Dendritic cell treated with granulocyte-macrophage colony-stimulating factor and Interleukin-4, amounts not matched to agents 40 ng/mL and 50 ng/mL, for 4 days (primary cell): ENCODE measurements around the gene TMX2.

Experiments
- H3K27ac Mint-ChIP-seq: one replicate; pipeline ENCODE4 v1.8.0; 2022; ENCODE audit warnings: mild to moderate bottlenecking, mixed read lengths
- H3K27me3 Mint-ChIP-seq: one replicate; pipeline ENCODE4 v1.8.0; 2022; ENCODE audit warnings: mild to moderate bottlenecking, mixed read lengths
- H3K36me3 Mint-ChIP-seq: one replicate; pipeline ENCODE4 v1.8.0; 2022; ENCODE audit warnings: low read depth, mixed read lengths
- H3K4me1 Mint-ChIP-seq: one replicate; pipeline ENCODE4 v1.8.0; 2022; ENCODE audit warnings: low read depth, mixed read lengths
- H3K4me3 Mint-ChIP-seq: one replicate; pipeline ENCODE4 v1.8.0; 2022; ENCODE audit warnings: mild to moderate bottlenecking, moderate library complexity, mixed read lengths
- H3K9me3 Mint-ChIP-seq: one replicate; pipeline ENCODE4 v1.8.0; 2022; ENCODE audit warnings: mixed read lengths
- intact Hi-C: fragments of 100-400 bp; cut with micrococcal nuclease; formaldehyde crosslinking; loops from one replicate; pipeline ENCODE4 v1.15.0; 2022

Gene TMX2

DNA sequence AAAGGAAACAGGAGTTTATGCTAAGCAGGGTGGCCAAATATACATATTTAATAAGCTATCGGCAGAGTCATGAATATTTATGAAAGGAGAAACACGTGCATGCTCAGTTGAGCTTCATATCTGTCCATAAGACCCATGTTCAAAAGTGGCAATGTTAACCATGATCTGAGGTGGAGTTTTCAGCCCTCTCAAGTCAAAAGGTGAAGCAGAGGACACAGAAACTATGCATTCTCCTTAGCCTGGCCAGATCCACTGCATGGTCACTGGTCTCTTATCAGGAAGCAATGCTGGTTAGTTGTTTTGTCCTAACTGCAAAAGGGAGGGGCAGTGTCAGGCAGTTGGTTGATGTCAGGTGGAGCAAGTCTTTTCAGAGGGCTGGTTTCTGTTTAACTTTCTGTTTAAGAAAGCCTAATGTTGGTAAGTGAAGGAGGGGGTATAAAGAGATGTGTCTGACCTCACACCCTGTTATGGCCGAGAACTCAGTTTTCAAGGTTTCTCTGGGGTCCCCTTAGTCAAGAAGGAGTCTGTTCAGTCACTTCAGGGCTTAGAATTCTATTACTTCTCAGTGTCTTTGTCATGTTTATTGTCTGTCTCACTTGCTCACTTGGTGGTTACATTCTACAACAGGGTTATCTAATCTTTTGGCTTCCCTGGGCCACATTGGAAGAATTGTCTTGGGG is 23.4 kb downstream of the TMX2 start:
- no peaks in the 10 kb centered on the region for H3K27me3 Mint-ChIP-seq
- H3K9me3 Mint-ChIP-seq, result no peaks in the 10 kb centered on the region
- H3K36me3 Mint-ChIP-seq, result peaks cover 80% of the 10 kb centered on the region
- no peak overlapping the region for H3K27ac Mint-ChIP-seq
- intact Hi-C loops, result loop anchor here (2.0 kb wide), 1 partner anchor 21 kb away; no protein-coding TSS in a partner anchor
- H3K4me1 Mint-ChIP-seq, result peaks cover 17% of the 10 kb centered on the region
- no peak overlapping the region for H3K4me3 Mint-ChIP-seq

DNA sequence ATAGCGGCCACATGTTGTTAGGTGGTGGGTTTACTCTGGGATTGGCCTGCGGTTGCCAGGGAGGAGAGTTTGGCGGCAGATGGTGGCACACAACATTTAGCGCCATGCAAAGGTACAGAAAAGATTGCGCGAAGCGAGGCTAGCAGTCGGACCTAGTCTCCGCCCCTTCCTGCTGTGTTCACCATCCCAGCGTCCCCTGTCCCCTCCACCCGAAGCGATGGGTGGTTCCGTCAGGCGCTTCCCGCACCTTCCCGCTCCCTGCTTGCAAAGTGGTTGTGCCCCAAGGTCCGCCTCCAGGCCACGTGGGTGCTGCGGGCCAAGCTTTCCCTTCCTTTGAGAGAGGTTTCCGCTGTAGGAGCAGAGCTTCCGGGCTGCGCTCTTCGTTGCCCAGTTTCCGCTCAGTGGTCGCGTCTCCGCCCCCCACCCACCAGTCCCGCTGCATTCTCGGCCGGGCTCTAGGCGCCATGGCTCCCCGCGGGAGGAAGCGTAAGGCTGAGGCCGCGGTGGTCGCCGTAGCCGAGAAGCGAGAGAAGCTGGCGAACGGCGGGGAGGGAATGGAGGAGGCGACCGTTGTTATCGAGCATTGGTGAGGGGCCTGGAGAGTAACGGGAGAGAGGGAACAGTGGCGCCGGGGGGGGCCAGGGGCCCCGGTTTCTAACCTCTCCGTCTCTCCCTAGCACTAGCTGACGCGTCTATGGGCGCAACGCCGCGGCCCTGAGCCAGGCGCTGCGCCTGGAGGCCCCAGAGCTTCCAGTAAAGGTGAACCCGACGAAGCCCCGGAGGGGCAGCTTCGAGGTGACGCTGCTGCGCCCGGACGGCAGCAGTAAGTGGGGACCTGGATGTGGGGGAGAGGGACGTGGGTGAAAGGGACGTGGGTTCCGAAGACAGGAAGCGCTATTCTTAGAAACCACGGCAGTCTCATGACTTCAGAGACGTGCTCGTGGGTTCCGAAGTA is 29.0 kb downstream of the TMX2 start, which contains the start of gene SELENOH:
TSS of gene SELENOH (plus strand) at position 360 of the 955 bp plus-strand sequence. CDS start at position 465, 105 bp downstream.
- intact Hi-C loops, result loop anchor here (1.0 kb wide), 2 partner anchors 29 to 84 kb away; partner anchors contain the start of genes CLP1, MED19 and TMX2
- Mint-ChIP-seq H3K4me3 (peak within 1 kb of the TSS; percentile 89), H3K4me1 (peaks cover 19% of the 10 kb centered on the region), H3K27ac (peak within 1 kb of the TSS; percentile 99), H3K27me3 (no peaks in the 10 kb centered on the region), H3K36me3 (peaks cover 92% of the 10 kb centered on the region), H3K9me3 (no peaks in the 10 kb centered on the region)

DNA sequence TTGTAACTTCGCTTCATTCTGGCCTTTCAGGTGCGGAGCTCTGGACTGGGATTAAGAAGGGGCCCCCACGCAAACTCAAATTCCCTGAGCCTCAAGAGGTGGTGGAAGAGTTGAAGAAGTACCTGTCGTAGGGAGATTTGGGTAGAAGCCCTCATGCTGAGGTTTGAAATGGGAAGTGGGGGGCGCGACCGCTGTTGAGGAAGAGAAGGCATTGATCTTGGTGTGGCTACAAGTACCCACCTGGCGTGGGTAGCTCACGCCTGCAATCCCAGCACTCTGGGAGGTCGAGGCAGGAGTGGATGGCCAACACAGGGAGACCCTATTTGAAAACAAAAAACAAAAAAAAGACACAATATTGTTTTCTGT is 29.7 kb downstream of the TMX2 start:
- Mint-ChIP-seq H3K36me3 (peaks cover 93% of the 10 kb centered on the region), H3K4me3 (peak overlapping the region; percentile 89), H3K9me3 (no peaks in the 10 kb centered on the region), H3K27me3 (no peaks in the 10 kb centered on the region), H3K27ac (peak overlapping the region; percentile 99), H3K4me1 (peaks cover 19% of the 10 kb centered on the region)
- intact Hi-C loops, result no loop called here

DNA sequence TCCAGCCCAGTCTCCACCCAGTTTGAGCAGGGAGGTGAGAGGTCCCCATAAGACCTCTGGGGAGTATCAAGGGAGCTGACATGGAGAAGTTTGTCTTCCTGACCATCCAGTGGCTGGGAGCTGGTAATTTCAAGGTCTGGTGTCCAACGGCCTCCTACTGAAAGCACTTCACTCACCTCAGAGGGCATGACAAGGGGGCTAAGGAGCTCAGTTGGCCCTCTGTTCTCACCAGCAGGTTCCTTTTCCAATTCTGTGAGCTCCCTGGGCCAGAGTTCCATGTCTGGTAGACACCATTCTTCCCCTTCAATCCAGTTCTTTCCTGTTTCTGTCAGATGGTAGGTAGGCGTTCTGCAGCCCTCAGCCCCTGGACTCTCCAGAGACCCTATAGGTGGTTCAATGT is 32.0 kb downstream of the TMX2 start:
- intact Hi-C loops, result no loop called here
- H3K27me3 Mint-ChIP-seq, result no peaks in the 10 kb centered on the region
- H3K4me3 Mint-ChIP-seq, result no peak overlapping the region
- H3K9me3 Mint-ChIP-seq, result no peaks in the 10 kb centered on the region
- H3K27ac Mint-ChIP-seq, result no peak overlapping the region
- H3K4me1 Mint-ChIP-seq, result peaks cover 19% of the 10 kb centered on the region
- H3K36me3 Mint-ChIP-seq, result peaks cover 77% of the 10 kb centered on the region

DNA sequence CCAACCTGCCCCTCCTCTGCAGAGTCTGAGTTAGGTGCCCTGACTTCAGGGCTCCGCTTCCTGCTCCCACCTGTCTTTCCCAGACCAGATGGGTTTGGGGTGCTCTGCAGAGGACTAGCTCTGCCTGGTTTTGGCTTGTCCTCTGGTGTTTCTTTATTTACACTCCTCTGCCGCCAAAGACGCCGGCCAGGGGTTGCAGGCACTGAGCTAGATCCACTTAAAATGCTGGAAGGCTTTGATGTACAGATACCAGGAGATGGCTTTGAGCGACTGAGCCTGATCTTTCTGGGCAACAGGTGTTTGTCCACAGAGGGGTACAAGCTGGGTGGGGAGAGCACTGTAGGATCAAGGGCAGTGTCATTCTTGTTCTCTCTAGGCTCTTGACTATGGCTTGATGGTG is 32.8 kb downstream of the TMX2 start:
- H3K9me3 Mint-ChIP-seq, result no peaks in the 10 kb centered on the region
- H3K4me3 Mint-ChIP-seq, result no peak overlapping the region
- H3K27ac Mint-ChIP-seq, result no peak overlapping the region
- no peaks in the 10 kb centered on the region for H3K27me3 Mint-ChIP-seq
- peaks cover 69% of the 10 kb centered on the region for H3K36me3 Mint-ChIP-seq
- H3K4me1 Mint-ChIP-seq, result peaks cover 14% of the 10 kb centered on the region
- intact Hi-C loops, result no loop called here

DNA sequence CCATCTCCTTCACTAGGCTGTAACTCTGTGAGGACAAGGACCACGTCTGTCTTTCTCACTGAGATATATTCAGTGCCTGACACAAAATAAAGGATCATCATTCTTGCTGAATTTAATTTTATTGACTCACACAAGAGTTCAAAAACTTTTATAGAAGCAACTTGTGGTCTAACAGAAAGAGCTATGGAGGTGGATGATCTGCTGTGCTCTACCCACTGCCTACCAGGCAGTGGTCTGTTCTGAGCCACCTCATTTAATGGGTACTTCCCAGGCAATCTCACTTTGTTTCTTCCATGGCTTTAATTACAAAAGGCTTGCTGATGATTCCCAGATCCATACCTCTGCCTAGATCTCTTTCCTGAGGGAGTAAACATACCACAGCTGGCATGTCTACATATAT is 34.5 kb downstream of the TMX2 start:
- Mint-ChIP-seq H3K4me1 (peaks cover 15% of the 10 kb centered on the region), H3K27ac (no peak overlapping the region), H3K9me3 (no peaks in the 10 kb centered on the region), H3K27me3 (no peaks in the 10 kb centered on the region), H3K4me3 (no peak overlapping the region), H3K36me3 (peaks cover 58% of the 10 kb centered on the region)
- intact Hi-C loops, result no loop called here

DNA sequence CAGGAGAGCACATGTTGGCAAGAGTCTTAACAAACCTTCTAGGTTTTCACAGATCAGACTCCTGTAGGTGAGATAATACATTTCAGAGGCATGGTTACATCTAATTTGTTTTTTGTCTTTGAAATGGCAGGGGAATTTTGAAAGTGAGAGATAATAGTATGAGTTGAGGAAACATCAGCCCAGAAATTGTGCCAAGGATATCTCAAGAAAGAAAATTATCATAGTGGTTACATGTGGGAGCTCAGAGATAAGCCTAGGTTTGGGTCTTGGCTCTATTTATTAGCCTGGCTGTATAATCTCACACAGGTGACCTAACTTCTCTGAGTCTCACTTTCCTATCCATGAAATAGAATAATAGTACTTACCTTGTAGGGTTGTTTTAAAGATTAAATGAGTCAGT is 38.8 kb downstream of the TMX2 start:
- no peaks in the 10 kb centered on the region for H3K27me3 Mint-ChIP-seq
- H3K4me3 Mint-ChIP-seq, result no peak overlapping the region
- intact Hi-C loops, result loop anchor here (1.0 to 10.0 kb wide), 2 partner anchors 49 to 774 kb away; no protein-coding TSS in a partner anchor
- peaks cover 16% of the 10 kb centered on the region for H3K36me3 Mint-ChIP-seq
- no peaks in the 10 kb centered on the region for H3K9me3 Mint-ChIP-seq
- peaks cover 6% of the 10 kb centered on the region for H3K4me1 Mint-ChIP-seq
- no peak overlapping the region for H3K27ac Mint-ChIP-seq

DNA sequence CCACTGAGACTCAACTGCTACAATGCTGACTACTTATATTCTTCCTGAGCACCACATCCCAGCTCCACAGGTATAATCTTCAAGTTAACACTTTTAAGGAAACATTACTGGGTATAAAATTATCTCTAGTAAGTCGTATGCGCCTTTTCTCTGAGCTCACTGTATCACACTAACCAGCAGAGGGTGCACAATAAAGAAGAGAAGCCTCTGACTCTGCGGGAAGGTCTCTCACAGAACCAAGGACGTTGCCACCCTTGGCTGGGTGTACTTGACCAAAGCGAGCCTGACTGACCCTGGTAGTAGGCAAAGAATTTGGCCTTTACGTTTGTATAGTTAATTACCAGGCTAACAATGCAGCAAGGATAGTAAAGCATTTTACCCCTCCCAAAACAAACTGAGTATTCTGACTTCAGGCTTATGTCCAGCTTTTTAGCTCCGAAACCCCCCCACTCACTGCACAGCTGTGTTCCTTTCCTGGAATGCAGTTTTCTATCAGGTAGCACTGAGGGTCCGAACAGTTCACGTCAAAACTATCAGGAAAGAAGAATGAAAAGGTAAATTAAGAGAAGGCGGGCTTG is 39.4 kb downstream of the TMX2 start, which contains the start of gene BTBD18:
TSS of gene BTBD18 (minus strand) at position 144 of the 578 bp plus-strand sequence. CDS start 631 bp downstream, outside the sequence.
- Mint-ChIP-seq H3K4me1 (peaks cover 6% of the 10 kb centered on the region), H3K4me3 (no peak within 1 kb of the TSS), H3K27ac (no peak within 1 kb of the TSS), H3K27me3 (no peaks in the 10 kb centered on the region), H3K36me3 (peaks cover 10% of the 10 kb centered on the region), H3K9me3 (no peaks in the 10 kb centered on the region)
- intact Hi-C loops, result loop anchor here (1.0 to 10.0 kb wide), 2 partner anchors 49 to 773 kb away; no protein-coding TSS in a partner anchor

DNA sequence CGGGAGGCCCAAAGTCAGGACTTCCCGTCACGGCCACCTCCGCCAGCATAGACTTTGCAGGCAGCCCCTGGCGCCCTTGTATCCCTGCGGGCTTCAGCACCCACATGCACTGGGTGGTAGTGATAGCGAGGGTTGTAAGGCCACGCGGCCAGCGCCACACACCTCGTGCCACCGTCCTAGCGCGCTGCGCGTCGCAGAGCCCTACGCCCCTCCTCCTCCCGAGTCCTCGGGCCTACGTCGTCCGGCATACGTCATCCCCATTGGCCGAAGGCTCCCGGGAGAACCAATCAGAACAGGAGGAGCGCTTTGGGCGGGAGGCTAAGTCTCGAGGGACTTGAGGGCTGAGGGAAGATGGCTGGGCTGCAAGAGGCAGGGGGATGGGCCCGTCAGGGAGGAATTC is 40.6 kb downstream of the TMX2 start:
- Mint-ChIP-seq H3K27me3 (no peaks in the 10 kb centered on the region), H3K27ac (no peak overlapping the region), H3K36me3 (no peaks in the 10 kb centered on the region), H3K9me3 (no peaks in the 10 kb centered on the region), H3K4me1 (peaks cover 6% of the 10 kb centered on the region), H3K4me3 (no peak overlapping the region)
- intact Hi-C loops, result loop anchor here (10.0 kb wide), 1 partner anchor 772 kb away; no protein-coding TSS in a partner anchor

DNA sequence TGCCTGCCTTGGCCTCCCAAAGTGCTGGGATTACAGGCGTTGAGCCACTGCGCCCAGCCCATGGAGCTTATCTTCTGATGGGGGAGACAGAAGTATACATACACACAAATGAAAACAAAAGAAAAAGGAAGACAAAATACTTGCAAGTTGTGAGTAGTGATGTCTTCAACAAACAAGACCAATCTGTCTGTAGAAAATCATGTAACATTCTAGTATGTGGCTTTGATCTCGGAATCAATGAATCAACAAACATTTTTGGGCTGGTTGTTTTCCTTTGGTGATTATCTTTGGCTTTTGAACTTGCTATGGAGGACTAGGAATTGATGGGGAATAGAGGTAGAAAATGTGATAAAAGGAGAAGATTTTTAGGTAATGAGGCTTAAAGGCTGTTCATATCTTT is 45.8 kb downstream of the TMX2 start:
- intact Hi-C loops, result loop anchor here (10.0 kb wide), 1 partner anchor 767 kb away; no protein-coding TSS in a partner anchor
- Mint-ChIP-seq H3K4me3 (no peak overlapping the region), H3K36me3 (peaks cover 10% of the 10 kb centered on the region), H3K27ac (peak overlapping the region; percentile 6), H3K4me1 (peaks cover 1% of the 10 kb centered on the region), H3K9me3 (no peaks in the 10 kb centered on the region), H3K27me3 (no peaks in the 10 kb centered on the region)

DNA sequence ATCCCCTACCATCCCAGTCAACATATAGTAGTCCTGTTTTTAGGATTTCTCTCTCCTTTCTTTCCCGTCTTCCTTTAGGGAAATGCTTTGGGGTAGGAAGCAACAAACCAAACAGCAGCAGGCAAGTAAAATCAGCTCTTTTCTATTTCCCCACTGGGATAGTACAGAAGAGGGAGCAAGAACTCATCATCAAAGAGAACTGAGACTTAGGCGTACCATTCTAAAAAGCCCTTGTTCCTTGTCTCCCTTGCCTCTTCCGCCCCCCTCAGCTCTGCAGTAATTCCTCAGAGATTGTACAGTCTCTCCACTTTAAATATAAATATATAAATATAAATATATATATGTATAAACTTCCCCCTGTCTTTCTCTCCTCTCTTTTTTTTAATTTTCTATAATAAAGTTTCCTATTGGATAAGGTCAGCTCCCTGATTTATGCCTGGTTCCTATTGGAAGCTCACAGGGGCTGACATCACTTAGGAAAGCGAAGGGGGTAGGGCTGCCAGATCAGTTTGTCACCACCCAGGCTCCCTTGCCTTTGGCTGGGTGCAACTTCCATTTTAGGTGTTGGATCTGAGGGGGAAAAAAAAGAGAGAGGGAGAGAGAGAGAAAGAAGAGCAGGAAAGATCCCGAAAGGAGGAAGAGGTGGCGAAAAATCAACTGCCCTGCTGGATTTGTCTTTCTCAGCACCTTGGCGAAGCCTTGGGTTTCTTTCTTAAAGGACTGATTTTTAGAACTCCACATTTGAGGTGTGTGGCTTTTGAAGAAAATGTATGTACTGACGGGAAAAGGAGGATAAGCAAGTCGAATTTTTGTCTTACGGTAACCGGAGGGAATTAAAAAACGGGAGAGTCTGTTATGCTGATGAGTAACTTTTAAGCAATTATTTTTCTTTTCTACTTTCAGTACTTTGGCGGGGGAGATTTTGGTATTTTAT is 49.2 kb downstream of the TMX2 start, which contains the start of gene CTNND1:
TSS of gene CTNND1 (plus strand) at position 502 of the 934 bp plus-strand sequence. CDS start 29,677 bp downstream, outside the sequence.
- Mint-ChIP-seq H3K27ac (peak within 1 kb of the TSS; percentile 96), H3K4me3 (peak within 1 kb of the TSS; percentile 93), H3K4me1 (peaks cover 35% of the 10 kb centered on the region), H3K36me3 (peaks cover 31% of the 10 kb centered on the region), H3K27me3 (no peaks in the 10 kb centered on the region), H3K9me3 (no peaks in the 10 kb centered on the region)
- intact Hi-C loops, result loop anchor here (2.0 kb wide), 1 partner anchor 31 kb away; no protein-coding TSS in a partner anchor

DNA sequence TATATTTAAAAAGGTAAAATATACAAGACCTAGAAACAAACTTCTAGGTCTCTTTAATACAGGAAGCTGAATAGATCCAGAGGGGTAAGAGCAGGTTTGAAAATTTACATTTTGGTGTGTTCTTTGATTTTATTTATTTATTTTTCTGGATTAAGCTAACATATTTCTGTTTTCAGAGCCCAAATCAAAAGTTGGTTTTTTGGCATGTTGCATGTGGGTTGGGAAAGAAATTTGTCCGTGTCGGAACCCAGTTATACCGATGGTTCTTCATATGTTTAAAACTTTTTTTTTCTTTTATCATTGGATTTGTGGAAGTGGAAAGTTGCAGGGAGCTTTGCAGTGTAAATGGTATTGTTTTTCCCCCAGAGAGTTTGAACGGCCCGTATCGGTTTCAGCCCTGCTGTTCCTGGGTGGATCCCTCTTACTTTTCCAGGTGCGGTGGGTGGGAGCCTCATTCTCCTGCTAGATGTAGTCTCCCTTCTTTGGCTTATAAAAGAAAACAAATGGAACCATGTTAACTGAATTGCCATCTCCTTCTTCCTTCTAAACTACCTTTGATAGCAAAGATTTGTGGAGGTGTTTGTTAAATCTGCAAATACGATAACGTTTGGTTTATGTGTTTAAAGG is 50.0 kb downstream of the TMX2 start:
- H3K4me3 Mint-ChIP-seq, result peak overlapping the region; percentile 93
- no peaks in the 10 kb centered on the region for H3K27me3 Mint-ChIP-seq
- H3K36me3 Mint-ChIP-seq, result peaks cover 38% of the 10 kb centered on the region
- intact Hi-C loops, result no loop called here
- peak overlapping the region; percentile 96 for H3K27ac Mint-ChIP-seq
- peaks cover 37% of the 10 kb centered on the region for H3K4me1 Mint-ChIP-seq
- no peaks in the 10 kb centered on the region for H3K9me3 Mint-ChIP-seq
